NCI-H526 (cell line): Measurements from ENCODE around the gene RASL12.

Experiments
- DNase-seq, 2 experiments: peaks; one replicate each; lab custom pipeline; 2025; lab: John Stamatoyannopoulos, UW

RASL12 gene

GRCh38 chr15:65092911-65093792 is 25.4 kb upstream of the RASL12 start:
- peak in 1 of 2 experiments; percentile 65 for DNase-seq

GRCh38 chr15:65091946-65092770 is 24.4 kb upstream of the RASL12 start:
- DNase-seq = peak in 1 of 2 experiments; percentile 62

- DNase-seq = no peak
Measured at GRCh38 chr15:65089206-65089824, 21.5 kb upstream of the RASL12 start.

GRCh38 chr15:65088643-65089021 is 20.8 kb upstream of the RASL12 start:
- DNase-seq = no peak

GRCh38 chr15:65087873-65088642 is 20.3 kb upstream of the RASL12 start:
- no peak for DNase-seq

- DNase-seq = peak in 1 of 2 experiments; percentile 15
Measured at GRCh38 chr15:65087411-65087810, 19.6 kb upstream of the RASL12 start.

GRCh38 chr15:65086680-65087111 is 18.9 kb upstream of the RASL12 start:
- peak in 1 of 2 experiments; percentile 16 for DNase-seq

- DNase-seq = peak in 1 of 2 experiments; percentile 62
Measured at GRCh38 chr15:65085990-65086679, 18.3 kb upstream of the RASL12 start.

- DNase-seq = no peak
Measured at GRCh38 chr15:65085207-65085753, 17.5 kb upstream of the RASL12 start.

- no peak for DNase-seq
Measured at GRCh38 chr15:65084500-65085206, 16.9 kb upstream of the RASL12 start.

GRCh38 chr15:65083262-65083701 is 15.5 kb upstream of the RASL12 start:
- DNase-seq = no peak

GRCh38 chr15:65082303-65082953 is 14.6 kb upstream of the RASL12 start:
- DNase-seq = no peak

GRCh38 chr15:65081758-65082157 is 14.0 kb upstream of the RASL12 start:
- DNase-seq = no peak

GRCh38 chr15:65081270-65081669 is 13.5 kb upstream of the RASL12 start:
- no peak for DNase-seq

- no peak for DNase-seq
Measured at GRCh38 chr15:65079580-65079979, 11.8 kb upstream of the RASL12 start.

- peak in 1 of 2 experiments; percentile 47 for DNase-seq
Measured at GRCh38 chr15:65077981-65078352, 10.2 kb upstream of the RASL12 start.

GRCh38 chr15:65077291-65077980 is 9.6 kb upstream of the RASL12 start:
- no peak for DNase-seq

GRCh38 chr15:65076486-65077290 is 8.9 kb upstream of the RASL12 start, which contains the start of gene KBTBD13:
Gene KBTBD13 (plus strand): TSS chr15:65076746. CDS start chr15:65076816, 70 bp downstream.
- DNase-seq = no peak
